ENCODE results near the gene ZSCAN31. TPM values are rescaled to one million over a fixed set of nuclear protein-coding genes. Genes with fewer than 3 reads are reported as not detected.

ZSCAN31 gene
- total and polyA plus RNA-seq, 2 donors (not counting 3 experiments of a cell fraction or from before 2014, with no cell fraction given), result 12.9 to 23.0 TPM

- intact Hi-C loops (cut with micrococcal nuclease), result no loop called here
- POLR2A ChIA-PET, result no interaction called here
- Histone ChIP-seq H2AFZ (ENCODE audit: low read depth, low read length) (no peak overlapping the region), H3K9me1 (replicated peaks; ENCODE audit: control insufficient read depth, extremely low read depth, insufficient read depth, low read length) (no peaks in the 10 kb centered on the region), H3K79me2 (ENCODE audit: control insufficient read depth, insufficient read depth, low read length) (peaks cover 8% of the 10 kb centered on the region), H3K4me3 (replicated peaks in 1 of 3; ENCODE audit: insufficient read depth in 1 of 3, low read depth in 1 of 3, low read length in 3 of 3) (no peak overlapping the region), H3K9me3 (replicated peaks; ENCODE audit: control insufficient read depth, insufficient read depth, low read length) (no peaks in the 10 kb centered on the region), H4K20me1 (replicated peaks; ENCODE audit: control insufficient read depth, extremely low read depth, insufficient read depth, low read length) (no peaks in the 10 kb centered on the region), H3K27ac (ENCODE audit: insufficient read depth, low read depth, low read length) (no peak overlapping the region), H3K27me3 (ENCODE audit: control insufficient read depth in 2 of 2, insufficient read depth in 2 of 2, low read length in 2 of 2) (no peaks in the 10 kb centered on the region), H3K36me3 (ENCODE audit: control insufficient read depth in 2 of 2, extremely low read depth in 1 of 2, insufficient read depth in 2 of 2, low read length in 2 of 2) (peaks cover 10 to 15% of the 10 kb centered on the region in 2 experiments), H3K9ac (replicated peaks; ENCODE audit: extremely low read depth, insufficient read depth, low read length) (no peak overlapping the region), H3K4me1 (ENCODE audit: control insufficient read depth, extremely low read depth, insufficient read depth, low read length) (peaks cover 7% of the 10 kb centered on the region), H3K4me2 (ENCODE audit: insufficient read depth, low read length) (no peak overlapping the region)
- DNase-seq (ENCODE audit: low read depth, low spot score), result no peak
- dilution Hi-C loops (cut with MboI; ENCODE audit: extremely low pct_ligation_motif_present, low sequenced_read_pairs), result no loop called here
- TF ChIP-seq POLR2A (IDR thresholded peaks at IDR 0.05; ENCODE audit: low read depth, low read length), result no peak
- TF ChIP-seq MYC (IDR thresholded peaks at IDR 0.05; ENCODE audit: low read depth, low read length), result no peak
- FAIRE-seq, result no peak
- BruUV-seq (replicated peaks), result no TSS peak
- CTCF ChIA-PET, result no interaction called here
Measured at GRCh38 chr6:28277746-28278145, 58.2 kb downstream of the ZSCAN31 start.

GRCh38 chr6:28274888-28275287 lies 61.1 kb downstream of the ZSCAN31 start:
- dilution Hi-C loops (cut with MboI; ENCODE audit: extremely low pct_ligation_motif_present, low sequenced_read_pairs), result no loop called here
- no peaks in the 10 kb centered on the region for H4K20me1 ChIP-seq (replicated peaks; ENCODE audit: control insufficient read depth, extremely low read depth, insufficient read depth, low read length)
- H3K36me3 ChIP-seq (ENCODE audit: control insufficient read depth in 2 of 2, extremely low read depth in 1 of 2, insufficient read depth in 2 of 2, low read length in 2 of 2), result peaks cover 17 to 20% of the 10 kb centered on the region in 2 experiments

More at GRCh38 chr6:28274888-28275287, 61.1 kb downstream of the ZSCAN31 start:
- Histone ChIP-seq H2AFZ (ENCODE audit: low read depth, low read length) (no peak overlapping the region), H3K4me3 (replicated peaks in 1 of 3; ENCODE audit: insufficient read depth in 1 of 3, low read depth in 1 of 3, low read length in 3 of 3) (no peak overlapping the region), H3K4me1 (ENCODE audit: control insufficient read depth, extremely low read depth, insufficient read depth, low read length) (peaks cover under 1% of the 10 kb centered on the region), H3K9ac (replicated peaks; ENCODE audit: extremely low read depth, insufficient read depth, low read length) (no peak overlapping the region), H3K27me3 (ENCODE audit: control insufficient read depth in 2 of 2, insufficient read depth in 2 of 2, low read length in 2 of 2) (no peaks in the 10 kb centered on the region), H3K4me2 (ENCODE audit: insufficient read depth, low read length) (no peak overlapping the region), H3K9me1 (replicated peaks; ENCODE audit: control insufficient read depth, extremely low read depth, insufficient read depth, low read length) (no peaks in the 10 kb centered on the region), H3K79me2 (ENCODE audit: control insufficient read depth, insufficient read depth, low read length) (peaks cover 2% of the 10 kb centered on the region), H3K27ac (ENCODE audit: insufficient read depth, low read depth, low read length) (no peak overlapping the region), H3K9me3 (replicated peaks; ENCODE audit: control insufficient read depth, insufficient read depth, low read length) (no peaks in the 10 kb centered on the region)
- no TSS peak for BruUV-seq (replicated peaks)
- intact Hi-C loops (cut with micrococcal nuclease), result no loop called here
- POLR2A ChIA-PET, result interaction anchor here (0.6 kb wide), 1 partner anchor 54 kb away, joined by 6 read pairs; no protein-coding TSS in a partner anchor
- CTCF ChIA-PET, result interaction anchor here (1.2 to 1.6 kb wide), 4 partner anchors 11 to 170 kb away, joined by 3 to 4 read pairs (median 3); no protein-coding TSS in a partner anchor
- FAIRE-seq (no peak), DNase-seq (ENCODE audit: low read depth, low spot score) (no peak)
- TF ChIP-seq MYC (IDR thresholded peaks at IDR 0.05; ENCODE audit: low read depth, low read length) (no peak), FOS (IDR thresholded peaks at IDR 0.05; ENCODE audit: borderline replicate concordance, insufficient read depth, low read length) (no peak), GATA2 (IDR thresholded peaks at IDR 0.05; ENCODE audit: insufficient read depth, insufficient read length, low read depth, low read length) (no peak), POLR2A (IDR thresholded peaks at IDR 0.05; ENCODE audit: low read depth, low read length) (no peak), CTCF (IDR thresholded peaks at IDR 0.05; ENCODE audit: extremely low read depth in 1 of 2, insufficient read depth in 1 of 2, low read depth in 1 of 2, low read length in 2 of 2) (no peak), EZH2 (IDR thresholded peaks at IDR 0.05; ENCODE audit: borderline replicate concordance, low read depth, low read length, severe bottlenecking) (no peak)

Small RNAs within 50 kb of the gene (small RNA-seq; reads per million reads assigned to genes)
- gene AL021997.1 (ENCODE audit: insufficient read depth, insufficient read length, low read depth, low replicate concordance), result not detected
- not detected for gene AL021997.2 (ENCODE audit: insufficient read depth, insufficient read length, low read depth, low replicate concordance)

Other genes starting within 250 kb of the ZSCAN31 start
- 7.7 and 8.9 TPM in 2 replicates for gene ZSCAN16, start 211.5 kb downstream of the ZSCAN31 start, total RNA-seq
- 3.7 and 4.9 TPM in 2 replicates for gene ZSCAN16, start 211.5 kb downstream of the ZSCAN31 start, polyA plus RNA-seq
- gene ZKSCAN8, start 194.3 kb downstream of the ZSCAN31 start, total RNA-seq, result 19.7 and 21.2 TPM in 2 replicates
- gene ZKSCAN8, start 194.3 kb downstream of the ZSCAN31 start, polyA plus RNA-seq, result 6.6 and 9.4 TPM in 2 replicates
- gene ZSCAN9, start 110.9 kb downstream of the ZSCAN31 start, total RNA-seq, result 18.0 and 18.6 TPM in 2 replicates
- 10.5 and 11.7 TPM in 2 replicates for gene ZSCAN9, start 110.9 kb downstream of the ZSCAN31 start, polyA plus RNA-seq
- 3.6 and 4.1 TPM in 2 replicates for gene ZKSCAN4, start 83.9 kb downstream of the ZSCAN31 start, total RNA-seq
- 1.0 and 1.3 TPM in 2 replicates for gene ZKSCAN4, start 83.9 kb downstream of the ZSCAN31 start, polyA plus RNA-seq
- 1.1 and 1.6 TPM in 2 replicates for gene NKAPL, start 76.9 kb downstream of the ZSCAN31 start, total RNA-seq
- gene NKAPL, start 76.9 kb downstream of the ZSCAN31 start, polyA plus RNA-seq, result 0.53 and 0.72 TPM in 2 replicates
- 12.7 and 14.1 TPM in 2 replicates for gene ZSCAN26, start 69.0 kb downstream of the ZSCAN31 start, total RNA-seq
- 11.2 and 12.8 TPM in 2 replicates for gene ZSCAN26, start 69.0 kb downstream of the ZSCAN31 start, polyA plus RNA-seq
- gene PGBD1, start 54.6 kb downstream of the ZSCAN31 start, total RNA-seq, result 9.6 and 10.1 TPM in 2 replicates
- gene PGBD1, start 54.6 kb downstream of the ZSCAN31 start, polyA plus RNA-seq, result 3.4 and 4.2 TPM in 2 replicates
- gene ZKSCAN3, start 13.8 kb upstream of the ZSCAN31 start, total RNA-seq, result 4.9 and 6.9 TPM in 2 replicates
- 2.5 and 2.7 TPM in 2 replicates for gene ZKSCAN3, start 13.8 kb upstream of the ZSCAN31 start, polyA plus RNA-seq
- gene ZSCAN12, start 63.6 kb upstream of the ZSCAN31 start, total RNA-seq, result 4.2 and 4.4 TPM in 2 replicates
- 1.1 and 1.3 TPM in 2 replicates for gene ZSCAN12, start 63.6 kb upstream of the ZSCAN31 start, polyA plus RNA-seq
- gene ZSCAN23, start 107.3 kb upstream of the ZSCAN31 start, total RNA-seq, result 1.6 and 1.7 TPM in 2 replicates
- gene ZSCAN23, start 107.3 kb upstream of the ZSCAN31 start, polyA plus RNA-seq, result 0.28 and 0.53 TPM in 2 replicates
- gene GPX6, start 179.6 kb upstream of the ZSCAN31 start, total RNA-seq, result not detected in 2 replicates
- gene GPX6, start 179.6 kb upstream of the ZSCAN31 start, polyA plus RNA-seq, result not detected in 2 replicates
- gene GPX5, start 189.7 kb upstream of the ZSCAN31 start, total RNA-seq, result not detected in 2 replicates
- gene GPX5, start 189.7 kb upstream of the ZSCAN31 start, polyA plus RNA-seq, result not detected in 2 replicates